Colonic mucosa (tissue), 4 donors: ENCODE results near the gene FHAD1. TPM values are rescaled to one million over a fixed set of nuclear protein-coding genes. Genes with fewer than 3 reads are reported as not detected.

ENCODE experiments used
- DNase-seq: peaks from one replicate; pipeline ENCODE4 v3.0.0-alpha.2; 2020
- H3K27ac ChIP-seq: fragments of 200-600 bp; one replicate; pipeline ENCODE4 v1.8.0; 2021
- H3K27me3 ChIP-seq: fragments of 200-600 bp; one replicate; pipeline ENCODE4 v1.8.0; 2021
- H3K36me3 ChIP-seq: fragments of 200-600 bp; one replicate; pipeline ENCODE4 v1.8.0; 2021
- H3K4me1 ChIP-seq: fragments of 200-600 bp; one replicate; pipeline ENCODE4 v1.8.0; 2021; ENCODE audit warnings: mild to moderate bottlenecking
- H3K4me3 ChIP-seq: fragments of 200-600 bp; one replicate; pipeline ENCODE4 v1.8.0; 2021
- H3K9ac ChIP-seq, 2 donors: one replicate each; pipeline ENCODE4 v1.7.0; 2013; ENCODE audit warnings: control low read depth in 2 of 2, low read depth in 2 of 2, low read length in 2 of 2
- H3K9me3 ChIP-seq: fragments of 200-600 bp; one replicate; pipeline ENCODE4 v1.8.0; 2021
- CTCF ChIP-seq: fragments of 200-600 bp; IDR thresholded peaks from one replicate; pipeline ENCODE4 v1.8.0; 2022; ENCODE audit warnings: antibody characterized with exemption, mild to moderate bottlenecking
- intact Hi-C: fragments of 100-400 bp; cut with DNase I; formaldehyde crosslinking; loops from one replicate; pipeline ENCODE4 v1.14.1; 2022
- total RNA-seq, 2 donors: library from RNA; stranded (reverse); fragmentation: NEBNext Ultra II Directional in 1 of 2; extraction: Animal tissue kit (Norgen Biotek cat#: 25700) in 1 of 2; gene quantifications; one replicate each; pipeline ENCODE4 v1.2.1, GENCODE V29; 2021
- donor health status: healthy.
- donor health status: DM: no; HTN: no; CAD: no.
- donor health status: DM: no; HTN: no; CAD: no.

FHAD1 gene
- total RNA-seq, 2 donors from 2014 or later = 1.5 to 1.8 TPM

GRCh38 chr1:15399710-15400109 is 152.7 kb downstream of the FHAD1 start:
- Histone ChIP-seq H3K36me3 (no peaks in the 10 kb centered on the region), H3K4me3 (no peak overlapping the region), H3K9me3 (no peaks in the 10 kb centered on the region), H3K27ac (no peak overlapping the region), H3K9ac (no peak overlapping the region), H3K4me1 (no peaks in the 10 kb centered on the region), H3K27me3 (no peaks in the 10 kb centered on the region)
- intact Hi-C loops = no loop called here
- no peak for TF ChIP-seq CTCF
- no peak for DNase-seq

GRCh38 chr1:15400627-15401026 is 153.6 kb downstream of the FHAD1 start:
- Histone ChIP-seq H3K27ac (no peak overlapping the region), H3K4me1 (no peaks in the 10 kb centered on the region), H3K36me3 (no peaks in the 10 kb centered on the region), H3K27me3 (no peaks in the 10 kb centered on the region), H3K9me3 (no peaks in the 10 kb centered on the region), H3K4me3 (no peak overlapping the region), H3K9ac (no peak overlapping the region)
- intact Hi-C loops = no loop called here
- TF ChIP-seq CTCF = no peak
- no peak for DNase-seq

- no peak overlapping the region for H3K27ac ChIP-seq
- no peaks in the 10 kb centered on the region for H3K4me1 ChIP-seq
- TF ChIP-seq CTCF = no peak
- intact Hi-C loops = no loop called here
- H3K4me3 ChIP-seq = no peak overlapping the region
- no peaks in the 10 kb centered on the region for H3K9me3 ChIP-seq
- no peak for DNase-seq
- no peak overlapping the region for H3K9ac ChIP-seq
- H3K36me3 ChIP-seq = no peaks in the 10 kb centered on the region
- H3K27me3 ChIP-seq = no peaks in the 10 kb centered on the region
These were observed 154.5 kb downstream of the FHAD1 start for GRCh38 chr1:15401391-15402055.

- TF ChIP-seq CTCF = no peak
- DNase-seq = no peak
- no peaks in the 10 kb centered on the region for H3K4me1 ChIP-seq
- no peaks in the 10 kb centered on the region for H3K27me3 ChIP-seq
- no peaks in the 10 kb centered on the region for H3K9me3 ChIP-seq
- no peak overlapping the region for H3K27ac ChIP-seq
- H3K36me3 ChIP-seq = no peaks in the 10 kb centered on the region
- H3K4me3 ChIP-seq = no peak overlapping the region
- no peak overlapping the region for H3K9ac ChIP-seq
- intact Hi-C loops = no loop called here
These were observed 155.9 kb downstream of the FHAD1 start for GRCh38 chr1:15402809-15403450.

GRCh38 chr1:15403962-15404580 is 157.0 kb downstream of the FHAD1 start:
- intact Hi-C loops = no loop called here
- Histone ChIP-seq H3K4me3 (no peak overlapping the region), H3K27me3 (no peaks in the 10 kb centered on the region), H3K9ac (no peak overlapping the region), H3K9me3 (no peaks in the 10 kb centered on the region), H3K4me1 (no peaks in the 10 kb centered on the region), H3K27ac (no peak overlapping the region), H3K36me3 (no peaks in the 10 kb centered on the region)
- no peak for TF ChIP-seq CTCF
- no peak for DNase-seq
